ENCODE measurements around the gene SKA1. TPM values are rescaled to one million over a fixed set of nuclear protein-coding genes. Genes with fewer than 3 reads are reported as not detected.

Gene SKA1
- total and polyA plus RNA-seq, 7 experiments from 2014 or later, result 0.16 to 24.8 (median 0.41) TPM; not detected in 1

GRCh38 chr18:50422286-50422898, 47.5 kb downstream of the SKA1 start:
- H3K9me3 ChIP-seq (ENCODE audit: control insufficient read depth in 2 of 3, low read length in 3 of 3), result no peaks in the 10 kb centered on the region
- ATAC-seq (no peak), DNase-seq (no peak)
- peaks cover 0 to 46% (median 14%) of the 10 kb centered on the region in 11 donors for H3K9me3 Mint-ChIP-seq
- no peak overlapping the region for H3K4me3 ChIP-seq (ENCODE audit: low read length)
- H3K27ac ChIP-seq (ENCODE audit: low read depth, low read length), result no peak overlapping the region
- H3K4me3 Mint-ChIP-seq, result no peak overlapping the region
- H3K27ac Mint-ChIP-seq, result no peak overlapping the region
- intact Hi-C loops (cut with micrococcal nuclease), result no loop called here
- H3K27me3 ChIP-seq (ENCODE audit: control insufficient read depth in 2 of 2, insufficient read depth in 2 of 2, low read length in 2 of 2), result no peaks in the 10 kb centered on the region
- peaks cover 0 to 18% (median 7%) of the 10 kb centered on the region in 5 donors for H3K36me3 Mint-ChIP-seq
- CTCF ChIA-PET, result interaction anchor here (0.5 to 1.8 kb wide), 2 partner anchors 9 to 11 kb away, joined by 4 read pairs; no protein-coding TSS in a partner anchor
- no peaks in the 10 kb centered on the region for H3K4me1 ChIP-seq (ENCODE audit: control insufficient read depth in 2 of 2, insufficient read depth in 2 of 2, low read length in 2 of 2)
- H3K36me3 ChIP-seq (ENCODE audit: control insufficient read depth in 2 of 3, insufficient read depth in 3 of 3, low read length in 3 of 3), result no peaks in the 10 kb centered on the region
- no peaks in the 10 kb centered on the region for H3K4me1 Mint-ChIP-seq
- peaks cover 12 to 33% (median 23%) of the 10 kb centered on the region in 5 donors for H3K27me3 Mint-ChIP-seq
- POLR2A ChIA-PET, result no interaction called here

DNA sequence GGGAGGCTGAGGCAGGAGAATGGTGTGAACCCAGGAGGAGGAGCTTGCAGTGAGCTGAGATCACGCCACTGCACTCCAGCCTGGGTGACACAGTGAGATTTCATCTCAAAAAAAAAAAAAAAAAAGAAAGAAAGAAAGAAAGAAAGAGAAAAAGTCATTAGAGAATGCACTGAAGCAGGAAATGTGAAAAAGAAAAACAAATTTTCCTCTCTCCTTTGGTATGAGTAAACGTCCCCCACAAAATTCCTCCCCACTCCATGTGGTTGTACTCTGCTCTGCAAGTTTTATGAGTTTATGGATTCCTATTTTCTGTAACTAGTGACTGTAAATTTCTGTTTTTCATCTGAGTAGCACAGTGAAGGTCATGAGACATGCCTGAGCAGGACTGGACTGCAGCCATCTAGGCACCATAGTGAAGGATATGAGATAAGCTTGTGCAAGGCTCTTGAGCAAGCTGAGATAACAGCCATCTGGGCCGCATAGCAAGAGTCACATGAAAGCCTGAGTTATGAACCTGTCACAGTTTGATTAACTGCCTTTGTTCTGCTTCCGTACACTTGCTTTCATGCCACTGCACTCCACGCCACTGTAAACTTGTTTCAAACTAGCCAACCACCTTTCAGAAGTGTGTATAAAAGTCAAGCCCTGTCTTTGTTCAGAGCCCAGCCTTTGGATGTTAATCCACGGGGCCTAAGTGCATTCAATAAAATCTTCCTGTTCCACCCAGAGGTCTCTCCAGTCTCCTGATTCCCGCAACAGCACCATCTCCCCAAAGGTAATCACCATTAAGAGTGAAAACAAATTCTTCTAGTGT, 50.2 kb downstream of the SKA1 start:
- Mint-ChIP-seq H3K27ac (no peak overlapping the region), H3K9me3 (peaks cover 0 to 24% (median 9%) of the 10 kb centered on the region in 11 donors), H3K36me3 (peaks cover 0 to 12% (median 7%) of the 10 kb centered on the region in 5 donors), H3K4me1 (no peaks in the 10 kb centered on the region), H3K4me3 (no peak overlapping the region), H3K27me3 (peaks cover 17 to 36% (median 27%) of the 10 kb centered on the region in 5 donors)
- intact Hi-C loops (cut with micrococcal nuclease), result loop anchor here (5.0 kb wide), 3 partner anchors 143 to 418 kb away; partner anchors contain the start of gene MBD1 (in 1 of the 2)
- Histone ChIP-seq H3K36me3 (ENCODE audit: control insufficient read depth in 2 of 3, insufficient read depth in 3 of 3, low read length in 3 of 3) (no peaks in the 10 kb centered on the region), H3K4me1 (ENCODE audit: control insufficient read depth in 2 of 2, insufficient read depth in 2 of 2, low read length in 2 of 2) (no peaks in the 10 kb centered on the region), H3K9me3 (ENCODE audit: control insufficient read depth in 2 of 3, low read length in 3 of 3) (no peaks in the 10 kb centered on the region), H3K4me3 (ENCODE audit: low read length) (no peak overlapping the region), H3K27ac (ENCODE audit: low read depth, low read length) (no peak overlapping the region), H3K27me3 (ENCODE audit: control insufficient read depth in 2 of 2, insufficient read depth in 2 of 2, low read length in 2 of 2) (no peaks in the 10 kb centered on the region)
- DNase-seq (no peak), ATAC-seq (no peak)
- POLR2A ChIA-PET, result no interaction called here
- CTCF ChIA-PET, result no interaction called here

DNA sequence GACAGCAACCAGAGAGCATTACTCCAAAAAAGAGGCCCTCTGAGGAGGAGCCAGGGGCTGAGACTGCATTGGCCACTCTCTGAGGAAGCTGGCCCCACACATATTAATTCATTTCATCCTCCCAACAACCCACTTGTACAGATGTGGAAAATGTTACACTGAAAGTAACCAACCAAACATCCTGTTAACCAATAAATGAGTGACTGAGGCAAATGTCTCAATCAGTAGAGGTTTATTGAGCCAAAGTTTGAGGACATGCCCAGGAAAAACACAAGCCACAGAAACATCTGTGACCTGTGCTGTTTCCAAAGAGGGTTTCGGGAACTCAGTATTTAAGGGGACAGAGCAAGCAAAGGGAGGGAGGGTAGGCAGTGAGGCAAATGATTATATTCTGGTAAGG, 53.0 kb downstream of the SKA1 start:
- Mint-ChIP-seq H3K27ac (no peak overlapping the region), H3K4me3 (no peak overlapping the region), H3K9me3 (peaks cover 0 to 24% (median 9%) of the 10 kb centered on the region in 11 donors), H3K27me3 (peaks cover 9 to 28% (median 19%) of the 10 kb centered on the region in 5 donors), H3K4me1 (no peaks in the 10 kb centered on the region), H3K36me3 (peaks cover 0 to 9% (median 7%) of the 10 kb centered on the region in 5 donors)
- ATAC-seq (no peak), DNase-seq (no peak)
- H3K36me3 ChIP-seq (ENCODE audit: control insufficient read depth in 2 of 3, insufficient read depth in 3 of 3, low read length in 3 of 3), result no peaks in the 10 kb centered on the region
- CTCF ChIA-PET, result interaction anchor here (0.7 kb wide), 1 partner anchor 12 kb away, joined by 3 read pairs; no protein-coding TSS in a partner anchor
- intact Hi-C loops (cut with micrococcal nuclease), result loop anchor here (5.0 kb wide), 3 partner anchors 146 to 421 kb away; partner anchors contain the start of gene MBD1 (in 1 of the 2)
- no peaks in the 10 kb centered on the region for H3K27me3 ChIP-seq (ENCODE audit: control insufficient read depth in 2 of 2, insufficient read depth in 2 of 2, low read length in 2 of 2)
- H3K27ac ChIP-seq (ENCODE audit: low read depth, low read length), result no peak overlapping the region
- no peaks in the 10 kb centered on the region for H3K4me1 ChIP-seq (ENCODE audit: control insufficient read depth in 2 of 2, insufficient read depth in 2 of 2, low read length in 2 of 2)
- H3K4me3 ChIP-seq (ENCODE audit: low read length), result no peak overlapping the region
- no peaks in the 10 kb centered on the region for H3K9me3 ChIP-seq (ENCODE audit: control insufficient read depth in 2 of 3, low read length in 3 of 3)
- POLR2A ChIA-PET, result no interaction called here

DNA sequence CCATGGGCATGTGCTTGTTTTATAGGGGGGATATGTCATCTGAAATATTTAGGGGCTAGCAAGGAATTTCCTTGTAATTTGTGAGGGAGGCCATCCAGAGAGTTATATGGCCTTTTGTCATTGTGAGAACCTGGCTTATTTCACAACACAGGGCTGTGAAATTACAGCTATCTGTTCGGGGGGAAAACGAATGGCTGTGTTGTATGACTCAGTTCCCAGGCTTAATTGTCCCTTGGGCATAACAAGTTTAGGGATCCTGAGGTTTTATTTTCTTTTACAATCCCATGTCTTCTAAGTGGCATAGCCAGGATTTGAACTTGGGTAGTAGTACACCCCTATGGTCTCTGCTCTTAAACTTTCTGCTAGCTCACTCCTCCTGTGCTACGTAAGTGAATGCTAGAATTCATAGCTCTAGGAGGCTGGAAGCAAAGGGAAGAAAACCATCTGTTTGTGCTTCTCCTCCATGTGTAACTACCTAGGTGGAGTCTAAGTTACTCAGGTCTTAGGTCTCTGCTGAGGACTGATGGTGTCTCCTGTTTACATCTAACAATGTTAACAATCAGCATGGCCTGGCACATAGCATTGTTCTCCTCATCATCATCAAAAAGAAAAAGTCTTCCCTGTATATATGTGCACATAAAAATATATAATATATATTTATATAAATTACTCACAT, 53.8 kb downstream of the SKA1 start:
- Mint-ChIP-seq H3K4me1 (no peaks in the 10 kb centered on the region), H3K9me3 (peaks cover 0 to 17% (median 8%) of the 10 kb centered on the region in 11 donors), H3K4me3 (no peak overlapping the region), H3K36me3 (peaks cover 0 to 9% (median 7%) of the 10 kb centered on the region in 5 donors), H3K27ac (no peak overlapping the region), H3K27me3 (peaks cover 5 to 20% (median 16%) of the 10 kb centered on the region in 5 donors)
- Histone ChIP-seq H3K4me3 (ENCODE audit: low read length) (no peak overlapping the region), H3K4me1 (ENCODE audit: control insufficient read depth in 2 of 2, insufficient read depth in 2 of 2, low read length in 2 of 2) (no peaks in the 10 kb centered on the region), H3K9me3 (ENCODE audit: control insufficient read depth in 2 of 3, low read length in 3 of 3) (no peaks in the 10 kb centered on the region), H3K27ac (ENCODE audit: low read depth, low read length) (no peak overlapping the region), H3K27me3 (ENCODE audit: control insufficient read depth in 2 of 2, insufficient read depth in 2 of 2, low read length in 2 of 2) (no peaks in the 10 kb centered on the region), H3K36me3 (ENCODE audit: control insufficient read depth in 2 of 3, insufficient read depth in 3 of 3, low read length in 3 of 3) (no peaks in the 10 kb centered on the region)
- no peak for DNase-seq
- CTCF ChIA-PET, result interaction anchor here (0.7 kb wide), 4 partner anchors 11 to 372 kb away, joined by 3 read pairs; no protein-coding TSS in a partner anchor
- no peak for ATAC-seq
- intact Hi-C loops (cut with micrococcal nuclease), result loop anchor here (5.0 kb wide), 3 partner anchors 146 to 421 kb away; partner anchors contain the start of gene MBD1 (in 1 of the 2)
- POLR2A ChIA-PET, result no interaction called here

GRCh38 chr18:50429207-50429948, 54.5 kb downstream of the SKA1 start:
- H3K36me3 ChIP-seq (ENCODE audit: control insufficient read depth in 2 of 3, insufficient read depth in 3 of 3, low read length in 3 of 3), result no peaks in the 10 kb centered on the region
- no peaks in the 10 kb centered on the region for H3K4me1 Mint-ChIP-seq
- H3K27me3 ChIP-seq (ENCODE audit: control insufficient read depth in 2 of 2, insufficient read depth in 2 of 2, low read length in 2 of 2), result no peaks in the 10 kb centered on the region
- peaks cover 8 to 19% (median 13%) of the 10 kb centered on the region in 5 donors for H3K27me3 Mint-ChIP-seq
- peaks cover 0 to 9% (median 7%) of the 10 kb centered on the region in 5 donors for H3K36me3 Mint-ChIP-seq
- H3K27ac Mint-ChIP-seq, result no peak overlapping the region
- H3K4me3 ChIP-seq (ENCODE audit: low read length), result no peak overlapping the region
- H3K9me3 ChIP-seq (ENCODE audit: control insufficient read depth in 2 of 3, low read length in 3 of 3), result no peaks in the 10 kb centered on the region
- POLR2A ChIA-PET, result no interaction called here
- DNase-seq (peak in 5 of 9 donors; percentile 4 to 16 (median 4)), ATAC-seq (no peak)
- no peak overlapping the region for H3K27ac ChIP-seq (ENCODE audit: low read depth, low read length)
- CTCF ChIA-PET, result interaction anchor here (0.6 to 0.7 kb wide), 4 partner anchors 65 to 864 kb away, joined by 3 read pairs; no protein-coding TSS in a partner anchor
- intact Hi-C loops (cut with micrococcal nuclease), result loop anchor here (5.0 kb wide), 3 partner anchors 147 to 422 kb away; partner anchors contain the start of gene MBD1 (in 1 of the 2)
- no peaks in the 10 kb centered on the region for H3K4me1 ChIP-seq (ENCODE audit: control insufficient read depth in 2 of 2, insufficient read depth in 2 of 2, low read length in 2 of 2)
- H3K4me3 Mint-ChIP-seq, result no peak overlapping the region
- H3K9me3 Mint-ChIP-seq, result peaks cover 0 to 12% (median 7%) of the 10 kb centered on the region in 11 donors

DNA sequence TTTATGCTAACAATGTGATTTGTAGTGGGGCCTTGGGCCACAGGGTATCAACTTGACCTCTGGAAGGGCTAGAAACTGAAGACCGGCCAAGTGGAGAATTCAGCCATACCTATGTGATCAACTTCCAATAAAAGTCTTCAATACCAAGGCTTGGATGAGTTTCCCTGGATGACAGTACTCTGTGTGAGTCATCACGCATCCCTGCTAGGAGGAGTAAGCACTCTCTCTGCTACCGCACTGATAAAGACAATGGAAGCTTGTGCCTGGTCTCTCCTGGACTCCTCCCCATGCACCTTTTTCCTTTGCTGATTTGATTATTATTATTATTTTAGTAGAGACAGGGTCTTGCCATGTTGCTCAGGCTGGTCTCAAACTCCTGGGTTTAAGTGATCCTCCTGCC, 58.1 kb downstream of the SKA1 start:
- Mint-ChIP-seq H3K27me3 (peaks cover 0 to 10% (median 6%) of the 10 kb centered on the region in 5 donors), H3K36me3 (no peaks in the 10 kb centered on the region), H3K4me1 (no peaks in the 10 kb centered on the region), H3K27ac (no peak overlapping the region), H3K9me3 (peaks cover 0 to 3% (median 0%) of the 10 kb centered on the region in 11 donors), H3K4me3 (no peak overlapping the region)
- Histone ChIP-seq H3K4me1 (ENCODE audit: control insufficient read depth in 2 of 2, insufficient read depth in 2 of 2, low read length in 2 of 2) (no peaks in the 10 kb centered on the region), H3K27me3 (ENCODE audit: control insufficient read depth in 2 of 2, insufficient read depth in 2 of 2, low read length in 2 of 2) (no peaks in the 10 kb centered on the region), H3K9me3 (ENCODE audit: control insufficient read depth in 2 of 3, low read length in 3 of 3) (no peaks in the 10 kb centered on the region), H3K36me3 (ENCODE audit: control insufficient read depth in 2 of 3, insufficient read depth in 3 of 3, low read length in 3 of 3) (no peaks in the 10 kb centered on the region), H3K4me3 (ENCODE audit: low read length) (no peak overlapping the region), H3K27ac (ENCODE audit: low read depth, low read length) (no peak overlapping the region)
- ATAC-seq (no peak), DNase-seq (no peak)
- POLR2A ChIA-PET, result no interaction called here
- intact Hi-C loops (cut with micrococcal nuclease), result no loop called here
- CTCF ChIA-PET, result interaction anchor here (0.7 kb wide), 1 partner anchor 11 kb away, joined by 4 read pairs; no protein-coding TSS in a partner anchor

Measured in naive thymus-derived CD4-positive, alpha-beta T cell (primary cell).